Heart left ventricle (tissue), 13 donors: Measurements from ENCODE around the gene TMEM184B.

ENCODE experiments used
- POLR2A ChIP-seq, 2 donors: fragments of 450-650 bp; IDR thresholded peaks; one replicate each; pipeline ENCODE4 v1.6.1; 2017; ENCODE audit warnings: antibody characterized with exemption in 2 of 2, mild to moderate bottlenecking in 2 of 2, moderate library complexity in 2 of 2
- TF ChIP-seq, protein P1 (sequence below), 12 donors: fragments of 200-600 bp; sonication (generic) in 4 of 12; IDR thresholded peaks; one replicate each; pipeline versions ENCODE4 v1.5.0 to v1.8.0; 2018 to 2022; ENCODE audit warnings: antibody characterized with exemption in 12 of 12, mild to moderate bottlenecking in 5 of 12
- donor health status: ischemic (EF 13 %, LVEDD 7.1; RV severe dilation, severe dysfunction).
- donor health status: DM: no; HTN: yes; CAD: no.
- donor health status: DM: no; HTN: no; CAD: no.
- donor health status: ischemic (EF 25% LVEDD 6.9; RV normal size, moderate dysfunction).
- donor health status: ischemic (EF 25% LVEDD 5.7; RV mildly dilated, moderate dysfunction).
- donor health status: ischemic (EF 35%, LVEDD 5.7; RV mildly dilated, moderate dysfunction).
- donor health status: nonischemic (EF 11% LVEDD 7.7; RV severe dilation, severe dysfunction).
- donor health status: DM: yes; HTN: yes; CAD: no.
- donor health status: PGD.
- donor health status: ischemic (EF 29% LVEDD 5.4; RV normal size, mild dysfunction).
- donor health status: nonischemic (EF 23%, LVEDD 6.1; RV moderate dilation, normal function).

DNA sequence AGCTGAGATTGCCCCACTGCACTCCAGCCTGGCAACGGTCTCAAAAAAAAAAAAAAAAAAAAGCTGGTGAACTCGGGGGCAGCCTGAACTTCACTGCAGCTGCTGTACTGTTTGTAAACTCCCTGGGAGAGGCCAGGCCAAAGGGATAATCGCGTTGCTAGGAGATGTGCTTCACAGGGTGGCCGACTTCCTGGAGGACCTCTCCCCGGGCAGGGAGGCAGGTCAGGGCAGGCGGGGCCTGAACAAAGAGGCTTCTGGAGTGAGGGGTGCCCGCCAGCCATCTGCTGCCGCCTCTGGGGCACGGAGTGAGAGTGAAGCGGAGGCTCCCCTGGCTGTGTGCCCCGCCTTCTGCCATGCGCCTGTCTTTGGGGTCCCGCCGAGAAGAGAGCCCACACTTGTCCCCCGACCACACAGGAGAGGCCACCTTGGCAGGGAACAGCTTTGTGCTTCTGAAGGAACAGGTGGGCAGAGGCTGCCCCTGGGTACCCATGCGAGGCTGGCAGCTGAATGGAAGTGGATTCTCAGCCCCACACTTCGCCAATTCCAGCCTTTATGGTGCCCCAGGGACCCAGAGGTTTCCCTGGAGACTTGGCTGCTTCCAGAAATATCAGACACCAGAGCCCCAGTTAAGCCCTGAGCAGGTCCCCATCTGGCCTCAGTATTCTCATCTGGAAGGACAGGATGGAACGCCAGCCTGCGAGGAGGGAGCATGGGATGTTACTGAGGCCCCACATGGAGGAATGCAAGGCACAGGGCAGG, 29.6 kb downstream of the TMEM184B start:
- TF ChIP-seq, protein P1, sequence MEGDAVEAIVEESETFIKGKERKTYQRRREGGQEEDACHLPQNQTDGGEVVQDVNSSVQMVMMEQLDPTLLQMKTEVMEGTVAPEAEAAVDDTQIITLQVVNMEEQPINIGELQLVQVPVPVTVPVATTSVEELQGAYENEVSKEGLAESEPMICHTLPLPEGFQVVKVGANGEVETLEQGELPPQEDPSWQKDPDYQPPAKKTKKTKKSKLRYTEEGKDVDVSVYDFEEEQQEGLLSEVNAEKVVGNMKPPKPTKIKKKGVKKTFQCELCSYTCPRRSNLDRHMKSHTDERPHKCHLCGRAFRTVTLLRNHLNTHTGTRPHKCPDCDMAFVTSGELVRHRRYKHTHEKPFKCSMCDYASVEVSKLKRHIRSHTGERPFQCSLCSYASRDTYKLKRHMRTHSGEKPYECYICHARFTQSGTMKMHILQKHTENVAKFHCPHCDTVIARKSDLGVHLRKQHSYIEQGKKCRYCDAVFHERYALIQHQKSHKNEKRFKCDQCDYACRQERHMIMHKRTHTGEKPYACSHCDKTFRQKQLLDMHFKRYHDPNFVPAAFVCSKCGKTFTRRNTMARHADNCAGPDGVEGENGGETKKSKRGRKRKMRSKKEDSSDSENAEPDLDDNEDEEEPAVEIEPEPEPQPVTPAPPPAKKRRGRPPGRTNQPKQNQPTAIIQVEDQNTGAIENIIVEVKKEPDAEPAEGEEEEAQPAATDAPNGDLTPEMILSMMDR (IDR thresholded peaks at IDR 0.05): no peak
- no peak for TF ChIP-seq POLR2A (IDR thresholded peaks at IDR 0.05)
